HUES6 (cell line): Measurements from ENCODE around the gene CUL4B.
A peak's percentile ranks its signal among the peaks of the same experiment; 100 is the strongest.
"Not testable (repeated sequence)": the region's sequence is repeated elsewhere in the genome, so short reads cannot be mapped to it uniquely, and the experiment has no call there.

Source experiments
- H3K27ac ChIP-seq: 2 replicates; pipeline ENCODE4 v1.7.0; 2013; ENCODE audit warnings: low read depth, mild to moderate bottlenecking, low read length, inconsistent platforms
- H3K27me3 ChIP-seq: 2 replicates; pipeline ENCODE4 v1.6.1; 2013; ENCODE audit warnings: low read length; ENCODE audit not compliant: control insufficient read depth, insufficient read depth
- H3K36me3 ChIP-seq: 2 replicates; pipeline ENCODE4 v1.6.1; 2013; ENCODE audit warnings: low read length; ENCODE audit not compliant: control insufficient read depth, insufficient read depth
- H3K4me1 ChIP-seq: 2 replicates; pipeline ENCODE4 v1.6.1; 2013; ENCODE audit warnings: low read length; ENCODE audit not compliant: control insufficient read depth, insufficient read depth
- H3K4me3 ChIP-seq: 2 replicates; pipeline ENCODE4 v1.5.1; 2013; ENCODE audit warnings: low read depth, low read length
- H3K9ac ChIP-seq: one replicate; pipeline ENCODE4 v1.6.1; 2013; ENCODE audit warnings: mild to moderate bottlenecking, low read length
- H3K9me3 ChIP-seq: 2 replicates; pipeline ENCODE4 v1.6.1; 2013; ENCODE audit warnings: low read depth, low read length; ENCODE audit not compliant: control insufficient read depth, insufficient read depth

Gene CUL4B

DNA sequence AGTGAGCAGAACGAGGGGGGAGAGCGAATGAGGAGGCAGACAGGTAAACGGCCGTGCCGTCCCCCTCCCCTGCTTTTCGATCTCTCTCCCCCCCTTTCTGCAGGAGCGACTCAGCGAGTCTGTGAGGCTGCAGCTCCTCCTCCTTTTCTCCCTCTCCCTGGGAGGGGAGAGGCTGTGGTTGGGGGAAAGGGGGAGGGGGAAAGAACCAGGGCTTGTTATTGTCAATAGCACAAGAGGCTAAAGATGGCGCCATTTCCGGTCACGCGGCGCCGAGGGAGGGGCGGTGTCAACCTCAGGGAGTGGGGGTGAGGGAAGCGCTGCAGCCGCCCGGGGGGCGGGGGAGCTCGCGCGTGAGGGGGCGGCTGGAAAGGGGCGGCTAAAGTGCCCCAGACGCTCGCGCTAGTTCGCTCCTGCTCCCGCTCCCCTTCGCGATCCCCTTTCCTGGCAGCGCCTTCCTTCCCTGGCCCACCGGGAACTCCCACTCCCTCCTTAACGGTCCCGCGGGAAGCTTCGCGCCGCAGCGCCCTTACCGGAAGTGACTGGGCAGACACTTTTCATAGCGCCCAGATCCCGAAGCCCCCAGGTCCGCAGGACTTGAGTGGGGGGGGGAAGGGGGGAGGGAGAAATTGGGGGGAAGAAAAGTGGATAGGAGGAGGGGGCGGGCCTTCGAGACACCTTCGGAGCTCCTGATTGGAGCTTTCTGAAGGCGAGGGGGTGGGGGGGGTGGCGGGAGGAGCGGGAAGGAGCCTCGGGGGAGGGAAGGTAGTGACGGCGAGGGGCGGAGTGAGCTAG, at the start of gene CUL4B:
Gene CUL4B (minus strand): TSS at position 121 of the 792 bp plus-strand sequence. CDS start 324 bp downstream, outside the sequence.
- H3K9me3 ChIP-seq: no peaks in the 10 kb centered on the region
- peaks cover 17% of the 10 kb centered on the region for H3K36me3 ChIP-seq
- H3K4me3 ChIP-seq: peak within 1 kb of the TSS; percentile 88
- no peaks in the 10 kb centered on the region for H3K27me3 ChIP-seq
- H3K27ac ChIP-seq: peak within 1 kb of the TSS; percentile 98
- H3K4me1 ChIP-seq: peaks cover 15% of the 10 kb centered on the region
- H3K9ac ChIP-seq: peak within 1 kb of the TSS; percentile 92

DNA sequence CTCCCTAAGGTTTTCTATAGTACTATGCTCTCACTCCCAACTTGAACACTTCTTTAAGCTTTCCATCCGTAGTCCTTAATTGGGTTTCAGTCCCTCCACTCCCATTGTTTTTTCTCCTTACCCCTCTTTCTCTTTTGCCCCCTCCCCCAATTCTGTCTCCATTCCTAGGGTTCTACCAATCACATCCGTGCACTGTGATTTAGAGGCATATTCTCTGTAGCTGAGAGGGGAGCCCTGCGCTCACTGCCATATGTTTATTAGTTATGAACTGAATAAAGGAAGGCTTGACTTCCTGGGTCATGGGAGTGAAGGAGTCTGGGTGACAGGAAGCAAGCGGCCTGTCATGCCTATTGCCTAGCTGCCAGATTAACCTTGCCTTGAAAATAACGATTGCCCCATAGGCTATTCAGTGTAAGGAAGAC, 43.6 kb upstream of the CUL4B start:
- Histone ChIP-seq H3K4me1 (no peaks in the 10 kb centered on the region), H3K36me3 (peaks cover 18% of the 10 kb centered on the region), H3K27me3 (no peaks in the 10 kb centered on the region), H3K9ac (peak overlapping the region; percentile 81), H3K27ac (peak overlapping the region; percentile 46; the same call in 1 of the 2 replicates), H3K9me3 (no peaks in the 10 kb centered on the region), H3K4me3 (peak overlapping the region; percentile 78)

DNA sequence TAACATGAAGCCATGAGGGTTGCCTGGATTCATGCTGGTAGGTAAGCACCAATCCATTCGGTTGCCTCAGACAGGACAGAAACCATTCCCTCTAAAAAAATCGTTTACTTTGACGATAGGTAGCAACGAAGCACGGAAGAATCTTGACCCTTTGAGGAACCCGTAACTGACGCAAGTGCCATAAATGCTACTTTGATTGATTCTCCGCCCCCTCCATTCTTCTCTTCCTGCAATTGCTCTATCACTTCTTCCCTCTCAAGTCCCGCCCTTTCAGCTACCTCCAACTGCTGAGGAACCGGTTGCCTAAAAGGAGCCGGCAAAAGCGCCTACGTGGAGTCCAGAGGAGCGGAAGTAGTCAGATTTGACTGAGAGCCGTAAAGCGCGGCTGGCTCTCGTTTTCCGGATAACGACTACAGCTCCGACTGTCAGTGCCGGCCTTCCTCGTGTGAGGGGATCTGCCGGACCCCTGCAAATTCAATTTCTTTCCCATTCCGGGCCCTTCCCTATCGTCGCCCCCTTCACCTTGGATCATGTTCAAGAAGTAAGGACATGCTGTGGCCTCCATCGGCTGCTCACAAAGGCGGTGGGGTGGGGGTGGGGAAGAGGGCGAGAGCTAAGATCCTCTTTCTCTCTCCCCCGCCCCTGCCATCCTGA, 43.1 kb upstream of the CUL4B start, which contains the start of gene MCTS1:
Gene MCTS1 (plus strand): TSS at position 395 of the 654 bp plus-strand sequence. CDS start 136 bp downstream, at position 531.
- Histone ChIP-seq H3K36me3 (peaks cover 15% of the 10 kb centered on the region), H3K4me3 (peak within 1 kb of the TSS; percentile 78), H3K9ac (peak within 1 kb of the TSS; percentile 81), H3K27me3 (no peaks in the 10 kb centered on the region), H3K27ac (peak within 1 kb of the TSS; percentile 46; the same call in 1 of the 2 replicates), H3K9me3 (no peaks in the 10 kb centered on the region), H3K4me1 (no peaks in the 10 kb centered on the region)

DNA sequence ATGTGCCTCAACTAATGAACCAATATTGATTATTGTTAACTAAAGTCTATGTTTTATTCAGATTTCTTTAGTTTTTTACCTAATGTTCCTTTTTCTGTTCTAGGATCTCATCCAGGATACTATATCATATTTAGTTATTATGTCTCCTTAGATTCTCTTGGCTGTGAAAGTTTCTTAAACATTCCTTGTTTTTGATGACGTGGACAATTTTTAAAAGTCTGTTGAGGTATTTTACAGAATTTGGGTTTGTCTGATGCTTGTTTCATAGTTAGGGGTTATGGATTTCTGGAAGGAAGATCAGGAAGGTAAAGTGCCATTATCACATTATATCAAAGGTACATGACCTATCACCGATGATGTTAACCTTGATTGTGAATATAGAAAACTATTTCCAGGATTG, 24.9 kb upstream of the CUL4B start:
- H3K9me3 ChIP-seq: no peaks in the 10 kb centered on the region
- no peak overlapping the region for H3K27ac ChIP-seq
- H3K36me3 ChIP-seq: no peaks in the 10 kb centered on the region
- H3K4me3 ChIP-seq: no peak overlapping the region
- H3K4me1 ChIP-seq: no peaks in the 10 kb centered on the region
- H3K9ac ChIP-seq: no peak overlapping the region
- peaks cover 6% of the 10 kb centered on the region; the same call in 1 of the 2 replicates for H3K27me3 ChIP-seq

DNA sequence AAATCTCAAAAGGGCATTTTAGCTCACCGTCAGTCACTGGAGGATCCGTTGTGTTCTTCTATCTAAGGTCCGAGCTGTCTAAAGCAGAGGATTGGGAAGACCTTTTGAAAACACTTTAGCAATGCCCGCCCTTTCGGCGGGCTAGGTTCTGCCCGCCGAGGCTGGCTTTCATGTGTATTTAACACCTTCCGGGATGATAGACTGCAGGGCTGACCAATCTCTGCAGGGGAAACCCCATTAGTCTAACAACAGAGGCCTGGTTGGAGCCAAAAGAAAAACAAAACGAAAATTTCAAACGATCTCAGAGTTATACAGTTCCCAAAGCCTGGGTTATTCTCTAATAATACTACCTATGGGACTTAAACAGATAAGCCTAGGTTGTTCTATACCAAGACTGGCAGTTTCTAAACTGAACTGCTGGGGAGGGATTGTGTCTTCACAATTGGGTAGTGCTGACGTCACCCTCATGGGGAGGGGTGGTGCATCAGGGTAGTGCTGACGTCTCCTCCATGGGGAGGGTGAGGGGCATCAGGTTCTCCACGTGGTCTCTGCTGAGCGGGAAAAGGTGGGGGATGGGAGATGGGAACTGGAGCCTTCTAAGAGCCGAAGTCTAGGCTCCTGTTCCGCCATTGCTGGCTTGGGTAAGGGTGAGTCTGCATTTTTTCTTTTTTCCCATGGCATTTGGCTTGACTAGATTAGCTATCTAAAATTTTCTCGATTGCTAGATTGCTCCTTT, 14.8 kb upstream of the CUL4B start:
- H3K36me3 ChIP-seq: no peaks in the 10 kb centered on the region
- H3K9ac ChIP-seq: peak overlapping the region; percentile 38
- H3K4me1 ChIP-seq: peaks cover 5% of the 10 kb centered on the region

DNA sequence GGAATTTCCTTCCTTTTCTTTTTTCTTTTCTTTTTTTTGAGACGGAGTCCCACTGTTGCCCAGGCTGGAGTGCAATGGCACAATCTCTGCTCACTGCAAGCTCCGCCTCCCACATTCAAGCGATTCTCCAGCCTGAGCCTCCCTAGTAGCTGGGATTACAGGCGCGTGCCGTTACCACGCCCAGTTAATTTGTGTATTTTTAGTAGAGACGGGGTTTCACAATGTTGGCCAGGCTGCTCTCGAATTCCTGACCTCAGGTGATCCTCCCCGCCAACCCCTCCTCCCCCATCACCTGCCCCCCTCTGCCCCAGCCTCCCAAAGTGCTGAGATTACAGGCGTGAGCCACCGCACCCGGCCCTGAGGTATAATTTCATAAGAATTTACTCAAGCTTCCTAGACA, 13.0 kb upstream of the CUL4B start:
- not testable (repeated sequence) for H3K9me3 ChIP-seq, H3K9ac ChIP-seq, H3K36me3 ChIP-seq, H3K27ac ChIP-seq, H3K4me1 ChIP-seq, H3K27me3 ChIP-seq, H3K4me3 ChIP-seq

More for the DNA sequence above, 14.8 kb upstream of the CUL4B start:
- Histone ChIP-seq H3K4me3 (peak overlapping the region; percentile 28; the same call in 1 of the 2 replicates), H3K27me3 (no peaks in the 10 kb centered on the region; the same call in 1 of the 2 replicates), H3K9me3 (no peaks in the 10 kb centered on the region), H3K27ac (0 out of 2 replicates have a peak overlapping the region, but pooled peaks have one; percentile 11)

DNA sequence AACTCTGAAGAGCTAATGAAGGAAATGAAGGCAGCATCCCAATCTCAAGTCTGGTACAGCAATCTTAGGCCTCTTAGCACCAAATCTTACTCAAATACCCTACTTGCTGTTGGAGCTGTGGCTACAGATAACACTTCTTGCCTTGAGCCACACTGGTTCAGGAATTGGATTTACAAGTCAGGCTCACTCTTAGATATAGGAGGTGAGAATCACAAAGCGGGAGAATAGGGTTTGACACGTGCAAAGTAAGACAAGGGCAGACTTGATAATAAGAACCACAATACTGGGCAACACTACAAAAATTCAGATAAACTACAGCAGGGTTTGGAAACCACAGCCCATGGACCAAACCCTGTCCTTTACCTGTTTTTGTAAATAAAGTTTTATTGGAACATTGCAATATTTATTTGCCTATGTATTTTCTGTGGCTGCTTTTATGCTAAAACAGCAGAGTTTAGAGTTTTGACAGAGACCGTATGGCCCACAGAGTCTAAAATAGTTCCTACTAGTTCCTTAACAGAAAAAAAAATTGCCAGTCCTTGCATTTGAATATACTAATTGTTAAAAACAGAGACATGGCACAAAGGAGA, 9.3 kb upstream of the CUL4B start:
- Histone ChIP-seq H3K4me3 (no peak overlapping the region), H3K4me1 (peaks cover 3% of the 10 kb centered on the region), H3K36me3 (no peaks in the 10 kb centered on the region)

DNA sequence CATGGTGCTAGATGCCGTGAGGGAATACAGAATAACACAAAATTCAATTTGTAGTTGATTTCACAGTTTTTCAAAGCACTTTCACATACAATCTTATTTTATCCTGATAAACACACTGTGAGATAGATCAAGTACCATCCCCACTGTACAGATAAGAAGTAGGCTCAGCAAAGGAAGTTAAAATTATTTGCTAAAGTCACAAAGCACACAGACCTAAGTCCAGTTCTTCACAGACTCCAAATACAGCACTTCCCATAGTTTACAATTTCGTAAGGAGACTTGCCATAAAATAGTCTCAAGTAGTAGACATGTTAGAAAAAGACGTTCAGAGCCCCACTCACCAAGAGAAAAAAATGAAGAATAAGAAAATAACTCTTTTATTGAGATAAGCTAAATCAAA, 7.8 kb upstream of the CUL4B start:
- H3K9ac ChIP-seq: no peak overlapping the region
- no peak overlapping the region for H3K4me3 ChIP-seq
- H3K27me3 ChIP-seq: no peaks in the 10 kb centered on the region
- no peak overlapping the region for H3K27ac ChIP-seq
- no peaks in the 10 kb centered on the region for H3K4me1 ChIP-seq
- no peaks in the 10 kb centered on the region for H3K36me3 ChIP-seq
- no peaks in the 10 kb centered on the region for H3K9me3 ChIP-seq

More for the DNA sequence above, 9.3 kb upstream of the CUL4B start:
- H3K27me3 ChIP-seq: no peaks in the 10 kb centered on the region
- H3K27ac ChIP-seq: no peak overlapping the region
- H3K9ac ChIP-seq: no peak overlapping the region
- H3K9me3 ChIP-seq: no peaks in the 10 kb centered on the region

DNA sequence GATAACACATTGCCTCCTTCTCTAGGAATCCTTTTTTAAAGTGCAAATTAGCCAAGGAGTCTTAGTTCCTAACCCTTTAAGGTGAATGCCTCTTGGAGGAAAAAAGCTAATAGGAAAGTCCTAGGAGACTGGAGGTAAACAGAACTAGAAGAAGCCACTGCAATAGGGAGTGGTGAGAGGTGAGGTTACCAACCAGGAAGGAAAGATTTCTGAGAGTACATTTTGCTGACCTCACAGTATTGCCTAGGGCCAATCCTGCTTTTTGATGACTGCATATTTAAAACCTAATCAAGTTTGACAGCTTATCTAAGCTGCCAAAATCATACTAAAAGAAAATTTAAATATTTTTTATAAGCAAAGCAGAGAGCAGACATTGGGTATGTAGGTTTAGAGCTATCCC, 7.3 kb upstream of the CUL4B start:
- Histone ChIP-seq H3K4me3 (no peak overlapping the region), H3K9ac (no peak overlapping the region), H3K4me1 (no peaks in the 10 kb centered on the region), H3K9me3 (no peaks in the 10 kb centered on the region), H3K36me3 (no peaks in the 10 kb centered on the region), H3K27ac (no peak overlapping the region), H3K27me3 (no peaks in the 10 kb centered on the region)

DNA sequence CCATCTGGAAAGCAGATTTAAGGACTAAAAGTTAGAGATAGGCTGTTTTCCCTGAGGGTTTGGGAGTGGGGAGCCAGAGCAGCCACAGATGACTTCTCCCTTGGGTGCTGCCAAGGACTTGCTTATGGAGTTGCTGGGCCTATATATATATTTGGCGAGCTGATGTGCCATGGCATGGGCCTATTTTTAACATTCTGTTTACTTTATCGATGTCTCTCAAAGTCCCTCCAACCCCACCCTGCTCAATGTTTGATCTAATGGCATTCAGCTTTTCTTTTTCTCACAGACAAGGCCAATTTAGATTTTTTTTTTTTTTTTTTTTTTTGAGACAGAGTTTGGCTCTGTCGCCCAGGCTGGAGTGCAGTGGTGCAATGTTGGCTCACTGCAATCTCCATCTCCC, 6.1 kb upstream of the CUL4B start:
- peaks cover 9% of the 10 kb centered on the region for H3K4me1 ChIP-seq
- H3K27me3 ChIP-seq: no peaks in the 10 kb centered on the region
- no peaks in the 10 kb centered on the region for H3K36me3 ChIP-seq
- no peak overlapping the region for H3K9ac ChIP-seq
- H3K9me3 ChIP-seq: no peaks in the 10 kb centered on the region
- H3K4me3 ChIP-seq: no peak overlapping the region
- H3K27ac ChIP-seq: no peak overlapping the region
